GM23248 (cell line): ENCODE data around the gene ATP5F1B. TPM values are rescaled to one million over a fixed set of nuclear protein-coding genes. Genes with fewer than 3 reads are reported as not detected.

ENCODE experiments used
- DNase-seq: peaks from one replicate; pipeline ENCODE4 v3.0.0-alpha.2; 2015
- H2AFZ ChIP-seq: fragments of 200-600 bp; sonication (generic); 2 replicates; pipeline ENCODE4 v1.6.1; 2016; ENCODE audit warnings: antibody characterized with exemption
- H3F3A ChIP-seq: fragments of 200-600 bp; sonication (generic); 2 replicates; pipeline ENCODE4 v1.6.1; 2016; ENCODE audit warnings: mild to moderate bottlenecking, antibody characterized with exemption, mixed run types; ENCODE audit not compliant: insufficient read depth
- H3K27ac ChIP-seq: fragments of 200-600 bp; sonication (generic); 2 replicates; pipeline ENCODE4 v1.5.1; 2016; ENCODE audit warnings: mild to moderate bottlenecking
- H3K27me3 ChIP-seq: fragments of 200-600 bp; sonication (generic); replicated peaks from 2 replicates; pipeline ENCODE4 v1.6.1; 2016; ENCODE audit warnings: mild to moderate bottlenecking; ENCODE audit not compliant: insufficient read depth
- H3K36me3 ChIP-seq: fragments of 200-600 bp; sonication (generic); 2 replicates; pipeline ENCODE4 v1.6.1; 2016; ENCODE audit warnings: low read depth, mild to moderate bottlenecking
- H3K4me1 ChIP-seq: fragments of 200-600 bp; sonication (generic); 2 replicates; pipeline ENCODE4 v1.6.1; 2016; ENCODE audit warnings: mild to moderate bottlenecking; ENCODE audit not compliant: insufficient read depth
- H3K4me2 ChIP-seq: fragments of 200-600 bp; sonication (generic); one replicate; pipeline ENCODE4 v1.6.1; 2016; ENCODE audit warnings: mild to moderate bottlenecking; ENCODE audit not compliant: unreplicated experiment
- H3K4me3 ChIP-seq: fragments of 200-600 bp; sonication (generic); 2 replicates; pipeline ENCODE4 v1.5.1; 2016; ENCODE audit warnings: mild to moderate bottlenecking
- H3K79me2 ChIP-seq: fragments of 200-600 bp; sonication (generic); 2 replicates; pipeline ENCODE4 v1.6.1; 2016; ENCODE audit warnings: mild to moderate bottlenecking; ENCODE audit not compliant: insufficient read depth
- H3K9ac ChIP-seq: fragments of 200-600 bp; sonication (generic); 2 replicates; pipeline ENCODE4 v1.6.1; 2016; ENCODE audit warnings: mild to moderate bottlenecking
- H3K9me2 ChIP-seq: fragments of 200-600 bp; sonication (generic); 2 replicates; pipeline ENCODE4 v1.6.1; 2016; ENCODE audit warnings: mixed run types, mild to moderate bottlenecking, moderate library complexity; ENCODE audit not compliant: insufficient read depth
- H3K9me3 ChIP-seq: fragments of 200-600 bp; sonication (generic); one replicate; pipeline ENCODE4 v1.6.1; 2017; ENCODE audit warnings: low read depth
- H4K20me1 ChIP-seq: fragments of 200-600 bp; sonication (generic); 2 replicates; pipeline ENCODE4 v1.6.0; 2016; ENCODE audit not compliant: insufficient read depth
- EZH2 ChIP-seq: fragments of 200-600 bp; sonication (generic); IDR thresholded peaks from 2 replicates; pipeline ENCODE4 v1.6.1; 2018; ENCODE audit warnings: antibody characterized with exemption, mild to moderate bottlenecking; ENCODE audit not compliant: insufficient read depth, poor library complexity, severe bottlenecking
- EZH2phosphoT487 ChIP-seq: fragments of 200-600 bp; sonication (generic); IDR thresholded peaks from 2 replicates; pipeline ENCODE4 v1.6.1; 2018; ENCODE audit warnings: antibody characterized with exemption, moderate library complexity, mild to moderate bottlenecking, low read depth; ENCODE audit not compliant: insufficient read depth
- WGBS, 2 experiments: methylation state at CpG; one replicate each; pipeline ENCODE4 v1.1.6; 2015 to 2017; ENCODE audit warnings: low lambda C conversion rate in 2 of 2, low coverage in 1 of 2; ENCODE audit errors: missing lambda C conversion rate in 2 of 2; 5-methylcytosine and 5-hydroxymethylcytosine counted together
- in situ Hi-C: fragments of 300-500 bp; cut with MboI; formaldehyde crosslinking; loops from 2 replicates; pipeline ENCODE4 v1.15.0; 2020
- polyA plus RNA-seq: library from polyadenylated mRNA; unstranded; fragments of >200 nt; fragmentation: Nextera tagmentation; extraction: Ambion mirVana; gene quantifications from 2 replicates; pipeline ENCODE4 v1.2.1, GENCODE V29; 2016
- total RNA-seq: library from RNA; depleted of rRNA; stranded (reverse); fragments of >200 nt; shearing (Covaris generic); gene quantifications from 2 replicates; pipeline ENCODE4 v1.2.3, GENCODE V29; 2014

Gene ATP5F1B
- total and polyA plus RNA-seq, 2 experiments from 2014 or later, result 505 to 826 TPM

- H3K4me3 ChIP-seq, result no peak overlapping the region
- H3K9me2 ChIP-seq, result no peaks in the 10 kb centered on the region
- in situ Hi-C loops, result no loop called here
- no peak overlapping the region for H2AFZ ChIP-seq
- peaks cover 4% of the 10 kb centered on the region; the same call in 1 of the 2 replicates for H3F3A ChIP-seq
- TF ChIP-seq EZH2phosphoT487 (no peak), EZH2 (no peak)
- H4K20me1 ChIP-seq, result 0 out of 2 replicates have a peak, but pooled peaks cover 9% of the 10 kb centered on the region
- no peaks in the 10 kb centered on the region for H3K4me1 ChIP-seq
- no peaks in the 10 kb centered on the region for H3K27me3 ChIP-seq
- no peaks in the 10 kb centered on the region for H3K9me3 ChIP-seq
- 91 to 93% methylated on average over 4 of the region's 4 CpGs for WGBS, 2 experiments
- H3K9ac ChIP-seq, result no peak overlapping the region
- DNase-seq, result no peak
- H3K79me2 ChIP-seq, result peaks cover 100% of the 10 kb centered on the region
- H3K36me3 ChIP-seq, result peaks cover 51% of the 10 kb centered on the region
- H3K27ac ChIP-seq, result no peak overlapping the region
- H3K4me2 ChIP-seq, result no peak overlapping the region
Observed at GRCh38 chr12:56670836-56671235, 25.1 kb upstream of the ATP5F1B start.

DNA sequence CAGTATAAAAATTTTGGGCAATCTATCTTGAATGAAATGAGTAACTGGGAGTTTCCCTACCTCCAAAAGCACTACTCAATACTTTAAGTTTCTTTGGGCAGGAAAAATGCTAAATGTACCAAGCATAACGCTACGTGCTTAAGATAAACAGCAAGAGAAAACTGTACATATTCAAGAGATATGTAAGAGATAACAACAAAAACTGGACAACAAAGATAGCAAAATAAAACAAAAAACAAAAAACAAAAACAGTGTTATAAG, 22.3 kb upstream of the ATP5F1B start:
- Histone ChIP-seq H3K9me2 (no peaks in the 10 kb centered on the region), H3K4me1 (no peaks in the 10 kb centered on the region), H3K9me3 (no peaks in the 10 kb centered on the region), H4K20me1 (0 out of 2 replicates have a peak, but pooled peaks cover 4% of the 10 kb centered on the region), H3K27ac (no peak overlapping the region), H3K9ac (no peak overlapping the region), H3K36me3 (peaks cover 75% of the 10 kb centered on the region), H3K4me2 (no peak overlapping the region), H3K27me3 (no peaks in the 10 kb centered on the region), H3F3A (peaks cover 10% of the 10 kb centered on the region), H2AFZ (no peak overlapping the region), H3K79me2 (peaks cover 98% of the 10 kb centered on the region), H3K4me3 (no peak overlapping the region)
- WGBS, 2 experiments, result 96 to 97% methylated on average over 2 of the region's 2 CpGs
- DNase-seq, result no peak
- in situ Hi-C loops, result no loop called here
- no peak for TF ChIP-seq EZH2
- TF ChIP-seq EZH2phosphoT487, result no peak

DNA sequence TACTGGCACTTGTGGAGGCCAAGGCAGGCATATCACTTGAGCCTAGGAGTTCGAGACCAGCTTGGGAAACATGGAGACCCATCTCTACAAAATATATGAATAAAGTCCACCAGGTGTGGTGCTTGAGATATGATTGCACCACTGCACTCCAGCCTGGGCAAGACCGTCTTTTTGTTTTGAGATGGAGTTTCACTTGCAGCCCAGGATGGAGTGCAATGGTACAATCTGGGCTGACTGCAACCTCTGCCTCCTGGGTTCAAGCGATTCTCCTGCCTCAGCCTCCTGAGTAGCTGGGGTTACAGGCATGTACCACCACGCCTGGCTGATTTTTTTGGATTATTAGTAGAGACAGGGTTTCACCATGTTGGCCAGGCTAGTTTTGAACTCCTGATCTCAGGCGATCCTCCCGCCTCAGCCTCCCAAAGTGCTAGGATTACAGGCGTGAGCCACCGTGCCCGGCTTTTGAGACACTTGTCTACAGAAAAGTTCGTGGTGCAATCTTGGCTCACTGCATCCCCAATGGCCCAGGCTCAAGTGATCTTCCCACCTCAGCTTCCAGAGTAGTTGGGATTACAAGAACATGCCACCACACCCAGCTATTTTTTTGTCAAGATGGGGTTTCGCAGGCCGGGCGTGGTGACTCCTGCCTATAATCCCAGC, 16.3 kb upstream of the ATP5F1B start:
- Histone ChIP-seq H3K27ac (no peak overlapping the region), H3F3A (peaks cover 30% of the 10 kb centered on the region), H4K20me1 (no peaks in the 10 kb centered on the region), H3K79me2 (peaks cover 48% of the 10 kb centered on the region), H3K36me3 (peaks cover 48% of the 10 kb centered on the region), H3K9me2 (no peaks in the 10 kb centered on the region), H2AFZ (no peak overlapping the region), H3K4me2 (no peak overlapping the region), H3K9ac (no peak overlapping the region), H3K27me3 (no peaks in the 10 kb centered on the region), H3K4me1 (no peaks in the 10 kb centered on the region), H3K4me3 (no peak overlapping the region), H3K9me3 (no peaks in the 10 kb centered on the region)
- TF ChIP-seq EZH2phosphoT487 (no peak), EZH2 (no peak)
- in situ Hi-C loops, result no loop called here
- 94 to 97% methylated on average over 12 to 13 of the region's 13 CpGs for WGBS, 2 experiments
- DNase-seq, result no peak

- H3K9me3 ChIP-seq, result no peaks in the 10 kb centered on the region
- no peak for TF ChIP-seq EZH2
- no peak for TF ChIP-seq EZH2phosphoT487
- no peaks in the 10 kb centered on the region for H3K27me3 ChIP-seq
- H3K4me3 ChIP-seq, result no peak overlapping the region
- H3F3A ChIP-seq, result peaks cover 30% of the 10 kb centered on the region
- H3K9ac ChIP-seq, result no peak overlapping the region
- no peak overlapping the region for H2AFZ ChIP-seq
- WGBS, 2 experiments, result 85 to 89% methylated on average over 7 of the region's 7 CpGs
- no peaks in the 10 kb centered on the region for H3K4me1 ChIP-seq
- peaks cover 43% of the 10 kb centered on the region for H3K36me3 ChIP-seq
- no peak overlapping the region for H3K27ac ChIP-seq
- H4K20me1 ChIP-seq, result no peaks in the 10 kb centered on the region
- H3K4me2 ChIP-seq, result no peak overlapping the region
- H3K79me2 ChIP-seq, result peaks cover 43% of the 10 kb centered on the region
- no peak for DNase-seq
- H3K9me2 ChIP-seq, result no peaks in the 10 kb centered on the region
- in situ Hi-C loops, result no loop called here
Observed at GRCh38 chr12:56661560-56661959, 15.8 kb upstream of the ATP5F1B start.

GRCh38 chr12:56658921-56659320, 13.1 kb upstream of the ATP5F1B start:
- Histone ChIP-seq H3K27me3 (no peaks in the 10 kb centered on the region), H3K36me3 (peaks cover 19% of the 10 kb centered on the region), H2AFZ (no peak overlapping the region), H3K9ac (no peak overlapping the region), H3K4me2 (no peak overlapping the region), H3F3A (peaks cover 19% of the 10 kb centered on the region), H3K4me1 (no peaks in the 10 kb centered on the region), H3K4me3 (no peak overlapping the region), H3K9me3 (no peaks in the 10 kb centered on the region), H4K20me1 (no peaks in the 10 kb centered on the region), H3K9me2 (no peaks in the 10 kb centered on the region), H3K27ac (no peak overlapping the region), H3K79me2 (peaks cover 17% of the 10 kb centered on the region; the same call in 1 of the 2 replicates)
- TF ChIP-seq EZH2phosphoT487 (no peak), EZH2 (no peak)
- in situ Hi-C loops, result no loop called here
- DNase-seq, result no peak
- WGBS, 2 experiments, result 95 to 96% methylated on average over 1 of the region's 1 CpG
